SK-N-SH treated with all-trans-retinoic acid at 6 μM for 48 hours (cell line): ENCODE results near the gene SLC13A3.

Experiments
- ATAC-seq: fragments of 200-7000 bp; cut with Tn5 transposase; 3 replicates; pipeline ENCODE4 v1.9.1; 2020; ENCODE audit warnings: mild to moderate bottlenecking, moderate library complexity
- ARNTL ChIP-seq: fragments of 450-650 bp; formaldehyde crosslinking; IDR thresholded peaks from 2 replicates; pipeline ENCODE4 v1.5.0; 2020; ENCODE audit warnings: low read depth, mild to moderate bottlenecking, moderate library complexity, borderline replicate concordance
- BACH2 ChIP-seq: fragments of 250-450 bp; sonication (Bioruptor Pico); IDR thresholded peaks from 2 replicates; pipeline ENCODE4 v1.9.0; 2021; ENCODE audit warnings: mild to moderate bottlenecking, borderline replicate concordance
- ESRRG ChIP-seq: fragments of 250-450 bp; sonication (Bioruptor Pico); IDR thresholded peaks from 2 replicates; pipeline ENCODE4 v1.6.1; 2021; ENCODE audit warnings: mild to moderate bottlenecking
- GLIS3 ChIP-seq: fragments of 250-450 bp; sonication (Bioruptor Pico); IDR thresholded peaks from 2 replicates; pipeline ENCODE4 v1.5.0; 2020; ENCODE audit warnings: mild to moderate bottlenecking, moderate library complexity
- ISL1 ChIP-seq: fragments of 250-450 bp; sonication (Bioruptor Pico); IDR thresholded peaks from 2 replicates; pipeline ENCODE4 v2.1.2; 2022; ENCODE audit warnings: mild to moderate bottlenecking, moderate library complexity
- OSR1 ChIP-seq: fragments of 250-450 bp; sonication (Bioruptor Pico); IDR thresholded peaks from 2 replicates; pipeline ENCODE4 v1.8.0; 2022; ENCODE audit warnings: moderate library complexity, mild to moderate bottlenecking, inconsistent platforms
- PATZ1 ChIP-seq: fragments of 250-450 bp; sonication (Bioruptor Pico); IDR thresholded peaks from 2 replicates; pipeline ENCODE4 v1.8.0; 2020; ENCODE audit warnings: mild to moderate bottlenecking, moderate library complexity, borderline replicate concordance
- RARB ChIP-seq: fragments of 250-450 bp; sonication (Bioruptor Pico); IDR thresholded peaks from 2 replicates; pipeline ENCODE4 v1.8.0; 2021; ENCODE audit warnings: mild to moderate bottlenecking, moderate library complexity
- SNAI2 ChIP-seq: fragments of 250-450 bp; sonication (Bioruptor Pico); IDR thresholded peaks from 2 replicates; pipeline ENCODE4 v1.5.0; 2020; ENCODE audit warnings: mild to moderate bottlenecking, moderate library complexity
- TCF4 ChIP-seq: fragments of 250-450 bp; sonication (Bioruptor Pico); IDR thresholded peaks from 2 replicates; pipeline ENCODE4 v1.8.0; 2021; ENCODE audit warnings: mild to moderate bottlenecking, moderate library complexity, borderline replicate concordance
- TOX ChIP-seq: fragments of 250-450 bp; sonication (Bioruptor Pico); IDR thresholded peaks from 2 replicates; pipeline ENCODE4 v1.8.0; 2021; ENCODE audit warnings: mild to moderate bottlenecking, moderate library complexity, borderline replicate concordance
- ZC3H10 ChIP-seq: fragments of 250-450 bp; sonication (Bioruptor Pico); IDR thresholded peaks from 2 replicates; pipeline ENCODE4 v1.5.1; 2021; ENCODE audit warnings: mild to moderate bottlenecking, moderate library complexity
- ZFP3 ChIP-seq: fragments of 250-450 bp; sonication (Bioruptor Pico); IDR thresholded peaks from 2 replicates; pipeline ENCODE4 v1.5.0; 2020; ENCODE audit warnings: mild to moderate bottlenecking, moderate library complexity
- ZFP30 ChIP-seq: fragments of 450-650 bp; formaldehyde crosslinking; IDR thresholded peaks from 2 replicates; pipeline ENCODE4 v1.5.0; 2022; ENCODE audit warnings: mild to moderate bottlenecking, moderate library complexity
- ZNF565 ChIP-seq: fragments of 450-650 bp; formaldehyde crosslinking; conservative IDR thresholded peaks from 2 replicates; pipeline ENCODE4 v1.5.0; 2020; ENCODE audit warnings: low read depth, mild to moderate bottlenecking, moderate library complexity
- ZNF70 ChIP-seq: fragments of 450-650 bp; formaldehyde crosslinking; IDR thresholded peaks from 2 replicates; pipeline ENCODE4 v1.5.0; 2020; ENCODE audit warnings: mild to moderate bottlenecking, moderate library complexity
- ZNF8 ChIP-seq: fragments of 450-650 bp; formaldehyde crosslinking; IDR thresholded peaks from 2 replicates; pipeline ENCODE4 v1.5.0; 2020; ENCODE audit warnings: mild to moderate bottlenecking, moderate library complexity
- TF ChIP-seq, protein P1 (sequence below): fragments of 250-450 bp; sonication (Bioruptor Pico); IDR thresholded peaks from 2 replicates; pipeline ENCODE4 v1.5.1; 2021; ENCODE audit warnings: mild to moderate bottlenecking, moderate library complexity
- TF ChIP-seq, protein P2 (sequence below): fragments of 250-450 bp; sonication (Bioruptor Pico); IDR thresholded peaks from 2 replicates; pipeline ENCODE4 v1.5.1; 2020; ENCODE audit warnings: low read depth, mild to moderate bottlenecking, moderate library complexity
- TF ChIP-seq, protein P3 (sequence below): fragments of 250-450 bp; sonication (Bioruptor Pico); IDR thresholded peaks from 2 replicates; pipeline ENCODE4 v1.8.0; 2021; ENCODE audit warnings: low read depth, mild to moderate bottlenecking, moderate library complexity, borderline replicate concordance

The SLC13A3 gene

GRCh38 chr20:46544576-46544975 is 106.7 kb downstream of the SLC13A3 start:
- no peak for ATAC-seq
- TF ChIP-seq OSR1 (CRISPR knock-in tag) (no peak), PATZ1 (CRISPR knock-in tag) (no peak), ZC3H10 (CRISPR knock-in tag) (no peak), ZFP3 (CRISPR knock-in tag) (no peak), GLIS3 (CRISPR knock-in tag) (no peak), ISL1 (CRISPR knock-in tag) (no peak), TOX (CRISPR knock-in tag) (no peak)
- TF ChIP-seq, protein P1, sequence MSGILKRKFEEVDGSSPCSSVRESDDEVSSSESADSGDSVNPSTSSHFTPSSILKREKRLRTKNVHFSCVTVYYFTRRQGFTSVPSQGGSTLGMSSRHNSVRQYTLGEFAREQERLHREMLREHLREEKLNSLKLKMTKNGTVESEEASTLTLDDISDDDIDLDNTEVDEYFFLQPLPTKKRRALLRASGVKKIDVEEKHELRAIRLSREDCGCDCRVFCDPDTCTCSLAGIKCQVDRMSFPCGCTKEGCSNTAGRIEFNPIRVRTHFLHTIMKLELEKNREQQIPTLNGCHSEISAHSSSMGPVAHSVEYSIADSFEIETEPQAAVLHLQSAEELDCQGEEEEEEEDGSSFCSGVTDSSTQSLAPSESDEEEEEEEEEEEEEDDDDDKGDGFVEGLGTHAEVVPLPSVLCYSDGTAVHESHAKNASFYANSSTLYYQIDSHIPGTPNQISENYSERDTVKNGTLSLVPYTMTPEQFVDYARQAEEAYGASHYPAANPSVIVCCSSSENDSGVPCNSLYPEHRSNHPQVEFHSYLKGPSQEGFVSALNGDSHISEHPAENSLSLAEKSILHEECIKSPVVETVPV (CRISPR knock-in tag), result no peak
- TF ChIP-seq, protein P2, sequence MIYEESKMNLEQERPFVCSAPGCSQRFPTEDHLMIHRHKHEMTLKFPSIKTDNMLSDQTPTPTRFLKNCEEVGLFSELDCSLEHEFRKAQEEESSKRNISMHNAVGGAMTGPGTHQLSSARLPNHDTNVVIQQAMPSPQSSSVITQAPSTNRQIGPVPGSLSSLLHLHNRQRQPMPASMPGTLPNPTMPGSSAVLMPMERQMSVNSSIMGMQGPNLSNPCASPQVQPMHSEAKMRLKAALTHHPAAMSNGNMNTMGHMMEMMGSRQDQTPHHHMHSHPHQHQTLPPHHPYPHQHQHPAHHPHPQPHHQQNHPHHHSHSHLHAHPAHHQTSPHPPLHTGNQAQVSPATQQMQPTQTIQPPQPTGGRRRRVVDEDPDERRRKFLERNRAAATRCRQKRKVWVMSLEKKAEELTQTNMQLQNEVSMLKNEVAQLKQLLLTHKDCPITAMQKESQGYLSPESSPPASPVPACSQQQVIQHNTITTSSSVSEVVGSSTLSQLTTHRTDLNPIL, result no peak

GRCh38 chr20:46543959-46544358 is 107.3 kb downstream of the SLC13A3 start:
- TF ChIP-seq ESRRG (CRISPR knock-in tag) (no peak), ZNF565 (no peak), BACH2 (no peak)
- no peak for ATAC-seq

DNA sequence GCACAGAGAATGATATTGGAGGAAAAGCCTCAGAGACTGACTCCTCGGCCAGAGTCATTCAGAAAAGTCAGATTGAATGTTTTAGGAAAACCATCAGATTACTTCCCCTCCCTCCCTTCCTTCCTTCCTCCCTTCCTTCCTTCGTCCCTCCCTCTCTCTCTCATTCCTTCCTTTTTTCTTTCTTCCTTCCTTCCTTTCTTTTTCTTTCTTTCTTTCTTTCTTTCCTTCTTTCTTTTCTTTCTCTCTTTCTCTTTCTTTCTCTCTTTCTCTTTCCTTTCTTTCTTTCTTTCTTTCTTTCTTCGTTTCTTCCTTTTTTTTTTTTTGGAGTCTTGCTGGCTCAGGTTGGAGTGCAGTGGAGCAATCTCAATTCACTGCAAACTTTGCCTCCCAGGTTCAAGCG is 108.2 kb downstream of the SLC13A3 start:
- TF ChIP-seq ZFP30 (CRISPR knock-in tag), result no peak
- no peak for TF ChIP-seq TOX (CRISPR knock-in tag)
- no peak for TF ChIP-seq RARB (CRISPR knock-in tag)
- TF ChIP-seq BACH2, result no peak
- TF ChIP-seq ARNTL (CRISPR knock-in tag), result no peak
- no peak for TF ChIP-seq SNAI2 (CRISPR knock-in tag)
- TF ChIP-seq ZFP3 (CRISPR knock-in tag), result no peak
- no peak for ATAC-seq

GRCh38 chr20:46541229-46541935 is 109.9 kb downstream of the SLC13A3 start:
- ATAC-seq, result no peak
- TF ChIP-seq SNAI2 (CRISPR knock-in tag) (no peak), BACH2 (no peak), TCF4 (no peak), ZC3H10 (CRISPR knock-in tag) (no peak), ZNF70 (CRISPR knock-in tag) (no peak), ZNF8 (no peak), ISL1 (CRISPR knock-in tag) (no peak), TOX (CRISPR knock-in tag) (no peak), PATZ1 (CRISPR knock-in tag) (no peak), ESRRG (CRISPR knock-in tag) (no peak), GLIS3 (CRISPR knock-in tag) (no peak), OSR1 (CRISPR knock-in tag) (no peak), ARNTL (CRISPR knock-in tag) (no peak), RARB (CRISPR knock-in tag) (no peak)
- TF ChIP-seq, protein P2, result no peak
- TF ChIP-seq, protein P1 (CRISPR knock-in tag), result no peak
- TF ChIP-seq, protein P3, sequence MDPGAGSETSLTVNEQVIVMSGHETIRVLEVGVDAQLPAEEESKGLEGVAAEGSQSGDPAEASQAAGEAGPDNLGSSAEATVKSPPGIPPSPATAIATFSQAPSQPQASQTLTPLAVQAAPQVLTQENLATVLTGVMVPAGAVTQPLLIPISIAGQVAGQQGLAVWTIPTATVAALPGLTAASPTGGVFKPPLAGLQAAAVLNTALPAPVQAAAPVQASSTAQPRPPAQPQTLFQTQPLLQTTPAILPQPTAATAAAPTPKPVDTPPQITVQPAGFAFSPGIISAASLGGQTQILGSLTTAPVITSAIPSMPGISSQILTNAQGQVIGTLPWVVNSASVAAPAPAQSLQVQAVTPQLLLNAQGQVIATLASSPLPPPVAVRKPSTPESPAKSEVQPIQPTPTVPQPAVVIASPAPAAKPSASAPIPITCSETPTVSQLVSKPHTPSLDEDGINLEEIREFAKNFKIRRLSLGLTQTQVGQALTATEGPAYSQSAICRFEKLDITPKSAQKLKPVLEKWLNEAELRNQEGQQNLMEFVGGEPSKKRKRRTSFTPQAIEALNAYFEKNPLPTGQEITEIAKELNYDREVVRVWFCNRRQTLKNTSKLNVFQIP (CRISPR knock-in tag), result no peak
